ENCODE results near the gene SYCP2L. TPM values are rescaled to one million over a fixed set of nuclear protein-coding genes. Genes with fewer than 3 reads are reported as not detected.

The SYCP2L gene
- total RNA-seq, 1 experiment from 2014 or later: 4.9 TPM

DNA sequence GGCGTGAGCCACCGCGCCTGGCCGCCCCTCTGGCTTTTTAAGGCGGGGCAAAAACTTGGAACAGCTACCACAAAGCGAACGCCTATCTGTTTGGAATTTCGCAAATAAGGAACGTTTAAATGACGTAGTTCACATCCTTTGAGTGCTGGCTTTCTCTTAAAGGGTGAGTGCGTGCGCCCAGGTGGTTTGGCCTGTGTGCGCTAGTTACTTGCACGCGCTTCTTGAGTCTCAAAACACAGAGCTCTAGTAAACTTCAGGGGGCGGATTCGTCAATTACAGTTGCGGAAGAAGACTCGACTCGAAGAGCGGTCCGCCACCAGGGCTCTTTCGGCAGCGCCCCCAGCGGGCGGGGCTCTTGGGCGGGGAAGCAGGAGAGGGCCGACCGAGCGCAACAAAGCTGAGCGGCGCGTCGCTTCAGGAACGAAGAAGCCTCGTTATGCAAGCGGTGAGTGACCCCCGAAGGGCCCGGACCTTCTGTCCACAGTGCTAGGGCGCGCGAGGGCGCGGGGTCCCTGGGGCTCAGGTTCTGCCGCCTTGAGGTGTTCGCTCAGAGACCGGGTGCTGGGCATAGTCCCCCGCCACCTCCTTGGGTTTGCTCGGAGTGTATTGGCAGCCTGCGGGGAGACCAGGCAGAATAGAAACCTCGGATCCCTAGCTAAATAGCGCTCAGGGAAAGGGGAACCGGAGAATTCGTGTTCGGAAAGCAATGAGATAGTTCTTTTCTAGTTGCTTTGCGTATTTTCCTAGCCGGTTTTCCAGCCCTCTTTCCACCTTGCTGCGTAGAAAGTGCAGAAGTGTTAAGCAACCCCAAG, at the start of gene SYCP2L (continued):
- TF ChIP-seq CTCF (IDR thresholded peaks at IDR 0.05 in 2 of 3, conservative IDR thresholded peaks at IDR 0.05 in 1 of 3; ENCODE audit: borderline replicate concordance in 1 of 3, insufficient read depth in 1 of 3, low read depth in 2 of 3, low read length in 2 of 3) (peak; percentile 19 to 45 (median 24); a peak in 4 of 6 replicates), EGR1 (IDR thresholded peaks at IDR 0.05; ENCODE audit: low read depth) (no peak), POLR2AphosphoS5 (IDR thresholded peaks at IDR 0.05; ENCODE audit: low read depth, low read length) (peak; percentile 62; the same call in 1 of the 2 replicates), SRF (IDR thresholded peaks at IDR 0.05; ENCODE audit: low read depth) (no peak), FOSL1 (IDR thresholded peaks at IDR 0.05; ENCODE audit: low read depth) (no peak)

GRCh38 chr6:10837622-10837994, 49.2 kb upstream of the SYCP2L start:
- no peak for ATAC-seq
- no peak for DNase-seq (ENCODE audit: low read depth, low spot score)
- TF ChIP-seq ZBTB33 (IDR thresholded peaks at IDR 0.05; ENCODE audit: extremely low read depth, insufficient replicate concordance, low read length) (no peak), FOSL1 (IDR thresholded peaks at IDR 0.05; ENCODE audit: low read depth) (no peak), RAD21 (IDR thresholded peaks at IDR 0.05; ENCODE audit: low read depth) (no peak), EGR1 (IDR thresholded peaks at IDR 0.05; ENCODE audit: low read depth) (no peak), ZFX (IDR thresholded peaks at IDR 0.05) (no peak), ZNF274 (IDR thresholded peaks at IDR 0.05; ENCODE audit: low read depth, low read length) (no peak), ATF3 (IDR thresholded peaks at IDR 0.05) (no peak), POLR2AphosphoS5 (IDR thresholded peaks at IDR 0.05; ENCODE audit: low read depth, low read length) (no peak), SIN3A (IDR thresholded peaks at IDR 0.05; ENCODE audit: low read depth) (no peak), EZH2 (IDR thresholded peaks at IDR 0.05) (no peak), REST (IDR thresholded peaks at IDR 0.05; ENCODE audit: low read depth) (no peak)
- TF ChIP-seq, protein P1, sequence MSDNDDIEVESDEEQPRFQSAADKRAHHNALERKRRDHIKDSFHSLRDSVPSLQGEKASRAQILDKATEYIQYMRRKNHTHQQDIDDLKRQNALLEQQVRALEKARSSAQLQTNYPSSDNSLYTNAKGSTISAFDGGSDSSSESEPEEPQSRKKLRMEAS (IDR thresholded peaks at IDR 0.05): no peak
- RAD21 ChIA-PET (ENCODE audit: low non-redundant PET in 1 of 2, low total read pairs in 2 of 2, uncharacterized antibody in 2 of 2, unreplicated experiment in 2 of 2): no interaction called here
- Histone ChIP-seq H3K4me2 (ENCODE audit: low read length) (peak overlapping the region; percentile 94), H3K79me2 (ENCODE audit: insufficient read depth, low read length) (no peaks in the 10 kb centered on the region), H4K20me1 (ENCODE audit: insufficient read depth) (no peaks in the 10 kb centered on the region), H3K4me3 (replicated peaks in 1 of 2; ENCODE audit: low read depth in 1 of 2, low read length in 2 of 2) (peak overlapping the region; percentile 46 to 61), H2AFZ (ENCODE audit: low read depth, low read length, poor library complexity, severe bottlenecking) (no peak overlapping the region), H3K9me3 (ENCODE audit: control insufficient read depth in 1 of 2, insufficient read depth in 1 of 2, low read depth in 1 of 2, low read length in 2 of 2) (no peaks in the 10 kb centered on the region), H3K27me3 (ENCODE audit: insufficient read depth, low read length) (peaks cover 21% of the 10 kb centered on the region), H3K9me2 (ENCODE audit: insufficient read depth) (no peaks in the 10 kb centered on the region), H3K36me3 (ENCODE audit: control insufficient read depth in 1 of 2, insufficient read depth in 2 of 2, low read length in 2 of 2) (no peaks in the 10 kb centered on the region), H3K27ac (ENCODE audit: low read depth, low read length) (no peak overlapping the region), H3K9ac (ENCODE audit: low read length) (peak overlapping the region; percentile 62), H3K4me1 (ENCODE audit: control insufficient read depth in 1 of 2, insufficient read depth in 2 of 2, low read length in 2 of 2) (peaks cover 10 to 21% of the 10 kb centered on the region in 2 experiments; a peak in 3 of 4 replicates)
- no TSS peak for BruUV-seq (replicated peaks)
- intact Hi-C loops (cut with micrococcal nuclease): no loop called here
- POLR2A ChIA-PET: no interaction called here
- CTCF ChIA-PET: interaction anchor here (0.6 kb wide), 1 partner anchor 534 kb away, joined by 3 read pairs; no protein-coding TSS in a partner anchor
